IMR-90 (cell line): Measurements from ENCODE around the gene MCTP1. TPM values are rescaled to one million over a fixed set of nuclear protein-coding genes. Genes with fewer than 3 reads are reported as not detected.

Experiments
- ATAC-seq: fragments of 200-7000 bp; cut with Tn5 transposase; 2 replicates; pipeline ENCODE4 v1.9.1; 2020; ENCODE audit warnings: low read depth, mild to moderate bottlenecking, moderate library complexity
- BruUV-seq: library from RNA; stranded (reverse); fragments of 400-500 nt; replicated peaks from 2 replicates; lab custom pipeline; 2021; lab: Mats Ljungman, UMichigan
- CTCF ChIA-PET: fragments of 300-600 bp; formaldehyde crosslinking; extraction: SDS; loops from one replicate; lab custom pipeline; 2021; ENCODE audit warnings: antibody characterized with exemption; lab: Yijun Ruan, JAX
- POLR2A ChIA-PET: fragments of 300-600 bp; sonication (Branson Sonifier 250); formaldehyde crosslinking; loops from one replicate; lab custom pipeline; 2022; ENCODE audit warnings: antibody characterized with exemption; ENCODE audit not compliant: unreplicated experiment; lab: Charles Lee
- DNase-seq: peaks from one replicate; pipeline ENCODE4 v3.0.0; 2013
- H2AFZ ChIP-seq: replicated peaks from 2 replicates; pipeline ENCODE3; 2013; ENCODE audit warnings: low read length, mild to moderate bottlenecking; ENCODE audit not compliant: poor library complexity
- H2AK5ac ChIP-seq: 2 replicates; pipeline ENCODE4 v1.6.1; 2013; ENCODE audit warnings: low read depth, low read length, inconsistent platforms
- H2AK9ac ChIP-seq: replicated peaks from 2 replicates; pipeline ENCODE3; 2013; ENCODE audit warnings: mild to moderate bottlenecking, low read depth, low read length, moderate library complexity; ENCODE audit not compliant: poor library complexity
- H2BK120ac ChIP-seq: 2 replicates; pipeline ENCODE4 v1.6.1; 2013; ENCODE audit warnings: low read depth, low read length, inconsistent platforms
- H2BK15ac ChIP-seq: 3 replicates; pipeline ENCODE4 v1.6.1; 2013; ENCODE audit warnings: low read depth, low read length, inconsistent platforms
- H2BK20ac ChIP-seq: 2 replicates; pipeline ENCODE4 v1.6.1; 2013; ENCODE audit warnings: low read depth, mild to moderate bottlenecking, inconsistent platforms, low read length, moderate library complexity
- H2BK5ac ChIP-seq: 2 replicates; pipeline ENCODE4 v1.6.1; 2013; ENCODE audit warnings: mild to moderate bottlenecking, low read depth, low read length, inconsistent platforms; ENCODE audit not compliant: poor library complexity, severe bottlenecking
- H3K14ac ChIP-seq: replicated peaks from 2 replicates; pipeline ENCODE4 v1.6.1; 2013; ENCODE audit warnings: low read depth, low read length, inconsistent platforms
- H3K18ac ChIP-seq: 2 replicates; pipeline ENCODE4 v1.6.1; 2013; ENCODE audit warnings: low read depth, low read length, control low read depth
- H3K23ac ChIP-seq: 2 replicates; pipeline ENCODE4 v1.6.1; 2013; ENCODE audit warnings: low read depth, low read length, inconsistent platforms
- H3K27ac ChIP-seq: 2 replicates; pipeline ENCODE4 v1.5.1; 2013; ENCODE audit warnings: mild to moderate bottlenecking, control low read depth, low read length; ENCODE audit not compliant: insufficient read depth
- H3K27me3 ChIP-seq: 2 replicates; pipeline ENCODE4 v1.6.1; 2013; ENCODE audit warnings: low read length; ENCODE audit not compliant: control insufficient read depth, insufficient read depth
- H3K36me3 ChIP-seq: 2 replicates; pipeline ENCODE4 v1.6.1; 2013; ENCODE audit warnings: low read length, mixed read lengths; ENCODE audit not compliant: control insufficient read depth, insufficient read depth
- H3K4ac ChIP-seq: 2 replicates; pipeline ENCODE4 v1.6.1; 2013; ENCODE audit warnings: low read depth, low read length, inconsistent platforms
- H3K4me1 ChIP-seq: 2 replicates; pipeline ENCODE4 v1.6.1; 2013; ENCODE audit warnings: low read length, mixed read lengths; ENCODE audit not compliant: control insufficient read depth, insufficient read depth
- H3K4me2 ChIP-seq: 2 replicates; pipeline ENCODE4 v1.6.1; 2013; ENCODE audit warnings: low read depth, mild to moderate bottlenecking, control low read depth, low read length, moderate library complexity
- H3K4me3 ChIP-seq: 2 replicates; pipeline ENCODE4 v1.5.1; 2013; ENCODE audit warnings: low read depth, mild to moderate bottlenecking, control low read depth, low read length, moderate library complexity; ENCODE audit not compliant: insufficient read depth
- H3K56ac ChIP-seq: 2 replicates; pipeline ENCODE4 v1.6.1; 2013; ENCODE audit warnings: low read length, inconsistent platforms; ENCODE audit not compliant: insufficient read depth; ENCODE audit errors: extremely low read depth
- H3K79me1 ChIP-seq, 2 experiments: 2 replicates each; pipeline ENCODE4 v1.6.1; 2013; ENCODE audit warnings: low read length in 2 of 2, inconsistent platforms in 1 of 2, low read depth in 1 of 2
- H3K9ac ChIP-seq: 2 replicates; pipeline ENCODE4 v1.6.1; 2013; ENCODE audit warnings: low read depth, low read length, control low read depth
- H3K9me1 ChIP-seq: 2 replicates; pipeline ENCODE4 v1.6.1; 2013; ENCODE audit warnings: low read length, inconsistent platforms; ENCODE audit not compliant: insufficient read depth
- H3K9me3 ChIP-seq: 2 replicates; pipeline ENCODE4 v1.6.1; 2013; ENCODE audit warnings: low read length; ENCODE audit not compliant: control insufficient read depth, insufficient read depth
- H4K20me1 ChIP-seq: 2 replicates; pipeline ENCODE4 v1.6.1; 2013; ENCODE audit warnings: low read length, inconsistent platforms; ENCODE audit not compliant: insufficient read depth
- H4K5ac ChIP-seq: 2 replicates; pipeline ENCODE4 v1.6.1; 2013; ENCODE audit warnings: mild to moderate bottlenecking, low read depth, low read length, control low read depth
- H4K8ac ChIP-seq, 2 experiments: 2 replicates each; pipeline ENCODE4 v1.6.1; 2013; ENCODE audit warnings: low read depth in 2 of 2, low read length in 2 of 2, control low read depth in 1 of 2, inconsistent platforms in 1 of 2
- H4K91ac ChIP-seq: 2 replicates; pipeline ENCODE4 v1.6.1; 2013; ENCODE audit warnings: low read depth, low read length, inconsistent platforms; ENCODE audit not compliant: insufficient read depth
- BHLHE40 ChIP-seq: fragments of 150-350 bp; IDR thresholded peaks from 2 replicates; pipeline ENCODE4 v1.6.1; 2016; ENCODE audit warnings: mild to moderate bottlenecking, low read depth, low read length
- CEBPB ChIP-seq: IDR thresholded peaks from 2 replicates; pipeline ENCODE4 v1.6.1; 2012; ENCODE audit warnings: low read depth, low read length, improper control_type of control experiment
- FOS ChIP-seq: fragments of 150-350 bp; IDR thresholded peaks from 2 replicates; pipeline ENCODE4 v1.6.1; 2016; ENCODE audit warnings: low read depth, low read length
- MAFK ChIP-seq: IDR thresholded peaks from 2 replicates; pipeline ENCODE4 v1.6.1; 2012; ENCODE audit warnings: low read depth, low read length, improper control_type of control experiment
- MAZ ChIP-seq: IDR thresholded peaks from 2 replicates; pipeline ENCODE4 v1.6.1; 2012; ENCODE audit warnings: low read depth, mild to moderate bottlenecking, low read length, improper control_type of control experiment, moderate library complexity, borderline replicate concordance
- MXI1 ChIP-seq: IDR thresholded peaks from 2 replicates; pipeline ENCODE4 v1.6.1; 2012; ENCODE audit warnings: low read depth, mild to moderate bottlenecking, low read length, moderate library complexity, borderline replicate concordance
- NFE2L2 ChIP-seq: fragments of 150-350 bp; IDR thresholded peaks from 2 replicates; pipeline ENCODE4 v1.6.1; 2016; ENCODE audit warnings: low read depth, mild to moderate bottlenecking, low read length
- RAD21 ChIP-seq: IDR thresholded peaks from 2 replicates; pipeline ENCODE4 v1.6.1; 2012; ENCODE audit warnings: low read length, improper control_type of control experiment
- RFX5 ChIP-seq: IDR thresholded peaks from 2 replicates; pipeline ENCODE4 v1.8.0; 2012; ENCODE audit warnings: low read depth, mild to moderate bottlenecking, low read length, moderate library complexity
- SMC3 ChIP-seq: fragments of 150-350 bp; IDR thresholded peaks from 2 replicates; pipeline ENCODE4 v1.6.1; 2016; ENCODE audit warnings: low read depth, mild to moderate bottlenecking, antibody characterized with exemption, low read length, moderate library complexity
- WGBS, 2 experiments: methylation state at CpG; one replicate each; pipeline versions ENCODE4 v1.1.5 to v1.1.7; 2013; ENCODE audit warnings: missing lambda C conversion rate in 2 of 2; ENCODE audit not compliant: insufficient read length in 1 of 2; ENCODE audit errors: extremely low coverage in 2 of 2; 5-methylcytosine and 5-hydroxymethylcytosine counted together
- dilution Hi-C: fragments of 300-500 bp; cut with HindIII; formaldehyde crosslinking; loops from one replicate; pipeline ENCODE4 v1.14.3; 2018; ENCODE audit warnings: low sequenced_read_pairs; ENCODE audit not compliant: unreplicated experiment
- in situ Hi-C: fragments of 300-500 bp; cut with MboI; formaldehyde crosslinking; loops from 3 replicates; pipeline ENCODE4 v1.14.3; 2019; ENCODE audit warnings: low sequenced_read_pairs, inconsistent platforms, mixed read lengths
- intact Hi-C: fragments of 100-400 bp; cut with micrococcal nuclease; formaldehyde crosslinking; loops from 2 replicates; pipeline ENCODE4 v1.10.0; 2022
- polyA plus RNA-seq, 3 experiments: library from polyadenylated mRNA; depleted of rRNA; stranded (reverse); fragments of >200 nt; gene quantifications; 2 replicates each; pipeline ENCODE4 v1.2.3, GENCODE V29; 2012; ENCODE audit warnings: low replicate concordance in 1 of 3
- total RNA-seq: library from RNA; depleted of rRNA; stranded (reverse); fragments of >200 nt; gene quantifications from 2 replicates; pipeline ENCODE4 v1.2.3, GENCODE V29; 2012

The MCTP1 gene
- total and polyA plus RNA-seq, 2 of the 4 experiments (the other 2 are of a cell fraction), result 0.21 TPM; not detected in 1

GRCh38 chr5:95102687-95103086 is 182.2 kb downstream of the MCTP1 start:
- in situ Hi-C loops, result no loop called here
- Histone ChIP-seq H2AFZ (no peak overlapping the region), H3K9me3 (no peaks in the 10 kb centered on the region), H3K36me3 (no peaks in the 10 kb centered on the region), H3K9me1 (no peaks in the 10 kb centered on the region), H2BK15ac (no peak overlapping the region), H3K18ac (no peak overlapping the region), H4K8ac (no peak overlapping the region), H3K4me3 (no peak overlapping the region), H3K4me2 (no peak overlapping the region), H2BK20ac (no peak overlapping the region), H3K27ac (no peak overlapping the region), H4K91ac (no peak overlapping the region), H2BK120ac (no peak overlapping the region), H3K79me1 (no peaks in the 10 kb centered on the region), H3K9ac (no peak overlapping the region), H2BK5ac (no peak overlapping the region), H2AK5ac (no peak overlapping the region), H3K14ac (no peak overlapping the region), H3K56ac (no peak overlapping the region), H4K20me1 (no peaks in the 10 kb centered on the region), H3K27me3 (no peaks in the 10 kb centered on the region), H4K5ac (no peak overlapping the region), H3K23ac (no peak overlapping the region), H2AK9ac (no peak overlapping the region), H3K4ac (no peak overlapping the region), H3K4me1 (no peaks in the 10 kb centered on the region)
- ChIA-PET POLR2A (no interaction called here), CTCF (no interaction called here)
- intact Hi-C loops, result no loop called here
- dilution Hi-C loops, result no loop called here
- no peak for ATAC-seq
- DNase-seq, result no peak
- BruUV-seq, result no TSS peak
- TF ChIP-seq SMC3 (no peak), RFX5 (no peak), FOS (no peak), RAD21 (no peak), MXI1 (no peak), CEBPB (no peak), MAFK (no peak), BHLHE40 (no peak), NFE2L2 (no peak), MAZ (no peak)
- WGBS, 2 experiments, result no CpG with 5 or more reads among the region's 1 CpG
